ENCODE measurements around the gene HMGCL.
A peak's percentile ranks its signal among the peaks of the same experiment; 100 is the strongest.

HMGCL gene

GRCh38 chr1:23845163-23845562 lies 19.9 kb upstream of the HMGCL start:
- H3K4me2 ChIP-seq: no peak overlapping the region
- H3K4me1 ChIP-seq (ENCODE audit: low read depth, poor library complexity, severe bottlenecking): no peaks in the 10 kb centered on the region
- no peak overlapping the region for H2AFZ ChIP-seq (ENCODE audit: low read depth)
- H3K4me3 ChIP-seq (IDR thresholded peaks at IDR 0.05; ENCODE audit: insufficient read depth, low read depth, low read length): no peak overlapping the region
- no peaks in the 10 kb centered on the region for H3K27me3 ChIP-seq (ENCODE audit: insufficient read depth, low read depth)
- no peaks in the 10 kb centered on the region for H3K36me3 ChIP-seq (ENCODE audit: insufficient read depth)
- H4K20me1 ChIP-seq (ENCODE audit: insufficient read depth): no peaks in the 10 kb centered on the region
- no peak for TF ChIP-seq CTCF (conservative IDR thresholded peaks at IDR 0.05; ENCODE audit: low read depth, low read length)
- no peaks in the 10 kb centered on the region for H3K79me2 ChIP-seq (ENCODE audit: insufficient read depth, low read depth)
- no peak overlapping the region for H3K9ac ChIP-seq
- H3K27ac ChIP-seq: no peak overlapping the region

GRCh38 chr1:23843644-23844043 lies 18.4 kb upstream of the HMGCL start:
- Histone ChIP-seq H3K4me2 (no peak overlapping the region), H3K27me3 (ENCODE audit: insufficient read depth, low read depth) (no peaks in the 10 kb centered on the region), H3K9ac (no peak overlapping the region), H3K27ac (no peak overlapping the region), H3K4me3 (IDR thresholded peaks at IDR 0.05; ENCODE audit: insufficient read depth, low read depth, low read length) (no peak overlapping the region), H3K36me3 (ENCODE audit: insufficient read depth) (no peaks in the 10 kb centered on the region), H3K4me1 (ENCODE audit: low read depth, poor library complexity, severe bottlenecking) (peaks cover 3% of the 10 kb centered on the region), H4K20me1 (ENCODE audit: insufficient read depth) (no peaks in the 10 kb centered on the region), H2AFZ (ENCODE audit: low read depth) (no peak overlapping the region), H3K79me2 (ENCODE audit: insufficient read depth, low read depth) (no peaks in the 10 kb centered on the region)
- TF ChIP-seq CTCF (conservative IDR thresholded peaks at IDR 0.05; ENCODE audit: low read depth, low read length): no peak

- peak overlapping the region; percentile 51 for H3K4me3 ChIP-seq (IDR thresholded peaks at IDR 0.05; ENCODE audit: insufficient read depth, low read depth, low read length)
- H3K79me2 ChIP-seq (ENCODE audit: insufficient read depth, low read depth): no peaks in the 10 kb centered on the region
- H2AFZ ChIP-seq (ENCODE audit: low read depth): peak overlapping the region; percentile 45; the same call in 1 of the 2 replicates
- no peak for TF ChIP-seq CTCF (conservative IDR thresholded peaks at IDR 0.05; ENCODE audit: low read depth, low read length)
- peak overlapping the region; percentile 68 for H3K4me2 ChIP-seq
- no peaks in the 10 kb centered on the region for H4K20me1 ChIP-seq (ENCODE audit: insufficient read depth)
- no peaks in the 10 kb centered on the region for H3K36me3 ChIP-seq (ENCODE audit: insufficient read depth)
- no peak overlapping the region for H3K9ac ChIP-seq
- H3K27me3 ChIP-seq (ENCODE audit: insufficient read depth, low read depth): no peaks in the 10 kb centered on the region; the same call in 1 of the 2 replicates
- peaks cover 4% of the 10 kb centered on the region for H3K4me1 ChIP-seq (ENCODE audit: low read depth, poor library complexity, severe bottlenecking)
- no peak overlapping the region for H3K27ac ChIP-seq
Observed at GRCh38 chr1:23838401-23838866, 13.2 kb upstream of the HMGCL start.

GRCh38 chr1:23837908-23838307 lies 12.7 kb upstream of the HMGCL start:
- Histone ChIP-seq H2AFZ (ENCODE audit: low read depth) (peak overlapping the region; percentile 45; the same call in 1 of the 2 replicates), H3K4me3 (IDR thresholded peaks at IDR 0.05; ENCODE audit: insufficient read depth, low read depth, low read length) (peak overlapping the region; percentile 51), H3K79me2 (ENCODE audit: insufficient read depth, low read depth) (no peaks in the 10 kb centered on the region), H3K27ac (no peak overlapping the region), H4K20me1 (ENCODE audit: insufficient read depth) (no peaks in the 10 kb centered on the region), H3K4me1 (ENCODE audit: low read depth, poor library complexity, severe bottlenecking) (peaks cover 4% of the 10 kb centered on the region), H3K36me3 (ENCODE audit: insufficient read depth) (no peaks in the 10 kb centered on the region), H3K27me3 (ENCODE audit: insufficient read depth, low read depth) (no peaks in the 10 kb centered on the region; the same call in 1 of the 2 replicates), H3K9ac (no peak overlapping the region), H3K4me2 (peak overlapping the region; percentile 68)
- TF ChIP-seq CTCF (conservative IDR thresholded peaks at IDR 0.05; ENCODE audit: low read depth, low read length): no peak

Data from KMS-11 (cell line).